AG10803 (cell line): Measurements from ENCODE around the gene SHROOM1.
A peak's percentile ranks its signal among the peaks of the same experiment; 100 is the strongest.

Experiments used
- DNase-seq: peaks from one replicate; pipeline ENCODE4 v3.0.0; 2010; ENCODE audit warnings: low read depth
- H3K4me3 ChIP-seq: 2 replicates; pipeline ENCODE4 v1.5.1; 2011; ENCODE audit warnings: mild to moderate bottlenecking, low read length, control low read depth
- TF ChIP-seq, protein P1 (sequence below): conservative IDR thresholded peaks from 2 replicates; pipeline ENCODE4 v1.5.1; 2011; ENCODE audit warnings: mild to moderate bottlenecking, low read length, control low read depth, inconsistent platforms

Gene SHROOM1

DNA sequence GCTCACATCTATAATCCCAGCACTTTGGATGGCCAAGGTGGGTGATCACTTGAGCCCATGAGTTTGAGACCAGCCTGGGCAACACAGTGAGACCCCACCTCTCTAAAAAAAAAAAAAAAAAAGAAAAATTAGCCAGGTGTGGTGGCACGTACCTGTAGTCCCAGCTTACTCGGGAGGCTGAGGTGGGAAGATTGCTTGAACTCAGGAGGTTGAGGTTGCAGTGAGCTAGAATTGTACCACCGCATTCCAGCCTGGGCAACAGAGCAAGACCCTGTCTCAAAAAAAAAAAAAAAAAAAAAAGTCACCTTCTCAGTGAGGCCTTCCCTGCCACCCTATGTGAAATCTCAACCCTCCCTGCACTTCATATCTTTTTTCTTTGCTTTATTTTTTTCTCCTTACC, 39.4 kb downstream of the SHROOM1 start:
- no peak for DNase-seq
- TF ChIP-seq, protein P1, sequence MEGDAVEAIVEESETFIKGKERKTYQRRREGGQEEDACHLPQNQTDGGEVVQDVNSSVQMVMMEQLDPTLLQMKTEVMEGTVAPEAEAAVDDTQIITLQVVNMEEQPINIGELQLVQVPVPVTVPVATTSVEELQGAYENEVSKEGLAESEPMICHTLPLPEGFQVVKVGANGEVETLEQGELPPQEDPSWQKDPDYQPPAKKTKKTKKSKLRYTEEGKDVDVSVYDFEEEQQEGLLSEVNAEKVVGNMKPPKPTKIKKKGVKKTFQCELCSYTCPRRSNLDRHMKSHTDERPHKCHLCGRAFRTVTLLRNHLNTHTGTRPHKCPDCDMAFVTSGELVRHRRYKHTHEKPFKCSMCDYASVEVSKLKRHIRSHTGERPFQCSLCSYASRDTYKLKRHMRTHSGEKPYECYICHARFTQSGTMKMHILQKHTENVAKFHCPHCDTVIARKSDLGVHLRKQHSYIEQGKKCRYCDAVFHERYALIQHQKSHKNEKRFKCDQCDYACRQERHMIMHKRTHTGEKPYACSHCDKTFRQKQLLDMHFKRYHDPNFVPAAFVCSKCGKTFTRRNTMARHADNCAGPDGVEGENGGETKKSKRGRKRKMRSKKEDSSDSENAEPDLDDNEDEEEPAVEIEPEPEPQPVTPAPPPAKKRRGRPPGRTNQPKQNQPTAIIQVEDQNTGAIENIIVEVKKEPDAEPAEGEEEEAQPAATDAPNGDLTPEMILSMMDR: no peak

DNA sequence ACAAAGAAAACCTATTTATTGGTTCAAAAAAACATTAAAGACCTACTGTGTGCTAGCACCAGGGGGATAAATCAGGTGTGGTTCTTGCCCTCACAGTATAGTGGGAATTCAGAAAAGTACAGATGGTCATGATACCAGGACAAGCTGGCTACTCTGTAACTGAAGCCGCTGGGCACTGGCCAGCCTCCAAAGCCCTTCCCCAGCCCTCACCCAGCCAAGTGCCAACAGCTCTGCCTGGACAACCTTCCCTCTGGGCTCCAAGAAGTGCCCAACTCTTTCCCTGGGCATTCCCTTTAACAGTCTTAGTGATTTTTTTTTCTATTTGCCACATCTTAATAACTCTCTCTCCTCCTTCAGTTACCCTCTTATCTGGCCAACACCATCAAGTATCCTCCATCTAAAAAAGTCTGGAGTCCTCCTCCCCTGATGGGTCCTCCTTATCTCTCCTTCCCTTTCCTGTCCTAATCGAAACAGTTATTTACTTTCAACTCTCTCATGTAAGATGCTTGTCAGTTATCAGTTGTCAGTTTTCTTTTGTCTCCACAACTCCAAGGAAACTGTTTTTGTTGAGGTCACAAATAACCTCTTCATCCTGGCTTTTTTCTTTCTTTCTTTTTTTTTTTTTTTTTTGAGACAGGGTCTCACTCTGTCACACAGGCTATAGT, 40.1 kb downstream of the SHROOM1 start:
- TF ChIP-seq, protein P1: no peak
- H3K4me3 ChIP-seq: no peak overlapping the region
- DNase-seq: no peak

More for the DNA sequence above, 39.4 kb downstream of the SHROOM1 start:
- no peak overlapping the region for H3K4me3 ChIP-seq

DNA sequence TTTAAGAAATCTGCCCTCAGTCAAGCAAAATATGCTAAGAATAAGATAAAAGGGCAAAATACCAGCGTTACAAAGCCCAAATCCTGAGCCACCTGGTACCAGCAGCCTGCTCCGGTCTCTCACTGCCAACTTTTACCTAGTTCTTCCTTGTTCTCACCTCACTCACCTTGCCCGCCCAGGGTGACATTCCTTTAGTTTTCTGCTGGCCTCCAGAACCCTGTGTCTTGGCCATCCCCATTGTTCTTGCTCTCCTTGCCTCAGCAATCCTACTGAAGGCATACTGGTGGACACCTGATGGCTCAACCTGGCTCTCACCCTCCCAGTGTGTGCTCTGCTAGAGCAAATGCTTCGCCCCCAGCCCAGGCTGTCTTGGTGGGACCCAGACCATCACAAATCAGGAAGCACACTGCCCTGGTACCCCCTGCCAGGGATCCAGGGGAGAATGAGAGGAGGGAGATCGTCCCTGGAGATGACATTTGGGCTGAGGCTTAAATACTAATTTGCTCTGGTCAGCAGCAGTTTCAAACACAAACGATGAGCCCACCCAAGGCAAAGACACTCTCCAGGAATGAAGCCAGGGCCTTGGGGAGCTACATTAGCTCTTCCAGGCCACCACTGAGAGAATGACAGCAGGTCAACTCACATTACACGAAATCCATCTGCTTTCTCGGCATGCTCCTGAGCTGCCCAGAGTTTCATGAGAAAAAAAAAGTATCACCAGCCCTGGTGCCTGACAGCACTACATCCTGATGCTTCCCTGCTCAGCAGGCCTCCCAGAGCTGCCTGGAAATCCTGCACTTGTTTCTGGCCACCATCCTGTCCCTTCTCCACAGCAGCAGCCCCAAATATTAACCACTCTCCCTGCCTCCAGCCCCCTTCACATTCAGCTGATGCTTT, 41.2 kb downstream of the SHROOM1 start:
- H3K4me3 ChIP-seq: no peak overlapping the region
- TF ChIP-seq, protein P1: no peak
- DNase-seq: no peak

DNA sequence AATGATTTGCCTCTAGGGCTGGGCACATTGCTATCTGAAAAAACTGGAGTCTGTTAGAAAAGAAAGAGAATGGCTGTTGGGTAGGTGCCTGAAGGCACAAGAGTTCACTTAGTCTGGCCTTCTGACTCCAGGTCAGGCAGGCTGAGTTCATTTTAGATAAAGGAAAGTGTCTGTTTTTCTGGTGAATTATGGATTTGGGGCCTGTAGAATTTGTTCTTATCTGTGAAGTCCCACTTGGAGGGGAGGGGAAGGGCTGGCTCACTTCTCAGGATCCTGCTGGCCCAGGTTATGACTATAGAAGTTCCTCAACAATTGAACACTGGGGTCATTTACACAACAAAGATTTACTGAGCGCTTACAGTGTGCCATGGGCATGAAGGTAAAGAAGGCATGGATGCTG, 41.9 kb downstream of the SHROOM1 start:
- no peak for DNase-seq
- no peak overlapping the region for H3K4me3 ChIP-seq
- TF ChIP-seq, protein P1: no peak

DNA sequence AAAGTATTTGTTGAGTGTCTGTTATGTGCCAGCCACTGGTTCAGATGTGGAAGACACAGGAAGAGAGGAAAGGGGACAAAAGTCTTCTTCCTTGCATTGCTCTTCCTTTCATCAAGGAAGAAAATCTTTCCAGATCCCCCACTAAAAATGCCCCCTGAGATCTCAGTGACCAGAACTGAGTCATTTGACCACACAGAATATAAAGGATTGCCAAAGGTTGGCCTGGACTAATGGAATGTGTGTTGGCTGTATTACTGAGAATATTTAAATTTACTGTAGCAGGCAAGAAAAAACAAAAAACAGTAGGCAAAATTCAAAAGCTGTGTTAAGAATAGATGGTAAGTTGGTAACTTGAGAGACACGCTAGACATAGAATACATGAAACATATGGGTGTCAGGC, 43.4 kb downstream of the SHROOM1 start:
- peak; percentile 73 for DNase-seq
- no peak overlapping the region for H3K4me3 ChIP-seq
- TF ChIP-seq, protein P1: no peak

DNA sequence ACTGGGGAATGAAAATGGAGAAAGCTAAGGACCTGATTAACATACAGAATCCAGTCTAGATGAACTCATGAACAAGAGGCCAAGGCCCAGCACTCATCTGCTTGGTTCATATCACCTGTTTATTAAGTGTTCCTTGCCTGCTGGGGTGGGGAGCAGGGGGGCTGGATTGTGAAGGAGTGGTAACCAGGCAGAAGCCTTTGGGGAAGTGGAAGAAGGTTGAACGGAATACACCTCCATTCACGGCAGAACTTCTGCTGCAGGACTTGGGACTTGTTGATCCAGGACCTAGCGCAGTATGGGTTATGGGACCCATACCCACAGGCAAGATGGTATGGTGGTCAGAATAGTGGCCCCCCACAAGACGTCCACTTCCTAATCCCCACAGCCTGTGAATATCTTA, 44.6 kb downstream of the SHROOM1 start:
- TF ChIP-seq, protein P1: no peak
- no peak overlapping the region for H3K4me3 ChIP-seq
- DNase-seq: no peak

DNA sequence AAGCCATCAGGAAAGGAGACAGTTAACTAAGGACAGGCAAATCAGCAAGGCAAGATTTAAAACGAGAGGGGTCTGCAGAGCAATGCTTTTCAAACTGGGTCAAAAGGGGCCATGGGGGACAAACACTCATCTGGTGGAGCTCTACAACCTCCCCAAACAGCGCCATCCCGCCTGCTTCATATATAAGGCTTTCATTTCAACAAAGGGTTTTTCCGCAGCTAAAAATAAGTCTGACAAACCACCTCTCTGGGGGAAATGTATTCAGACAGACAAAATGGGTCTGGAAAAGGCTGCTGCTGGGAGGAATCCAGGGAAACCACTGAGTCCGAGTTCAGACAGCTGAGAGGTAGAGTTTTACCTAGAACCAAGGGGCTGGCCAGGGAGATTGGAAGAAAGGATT, 45.1 kb downstream of the SHROOM1 start:
- no peak for DNase-seq
- H3K4me3 ChIP-seq: no peak overlapping the region
- TF ChIP-seq, protein P1: no peak
